Erythroblast (primary cell): ENCODE results near the gene ZNF628.
A peak's percentile ranks its signal among the peaks of the same experiment; 100 is the strongest.

ENCODE experiments used
- DNase-seq, 2 experiments: peaks; one replicate each; lab custom pipeline; 2025; lab: John Stamatoyannopoulos, UW
- GATA1 ChIP-seq: IDR thresholded peaks from 2 replicates; pipeline ENCODE4 v1.6.1; 2011; ENCODE audit warnings: low read depth, mild to moderate bottlenecking, control low read depth, low read length, moderate library complexity
- POLR2A ChIP-seq: IDR thresholded peaks from 2 replicates; pipeline ENCODE4 v1.6.1; 2011; ENCODE audit warnings: mild to moderate bottlenecking, low read length

The ZNF628 gene

DNA sequence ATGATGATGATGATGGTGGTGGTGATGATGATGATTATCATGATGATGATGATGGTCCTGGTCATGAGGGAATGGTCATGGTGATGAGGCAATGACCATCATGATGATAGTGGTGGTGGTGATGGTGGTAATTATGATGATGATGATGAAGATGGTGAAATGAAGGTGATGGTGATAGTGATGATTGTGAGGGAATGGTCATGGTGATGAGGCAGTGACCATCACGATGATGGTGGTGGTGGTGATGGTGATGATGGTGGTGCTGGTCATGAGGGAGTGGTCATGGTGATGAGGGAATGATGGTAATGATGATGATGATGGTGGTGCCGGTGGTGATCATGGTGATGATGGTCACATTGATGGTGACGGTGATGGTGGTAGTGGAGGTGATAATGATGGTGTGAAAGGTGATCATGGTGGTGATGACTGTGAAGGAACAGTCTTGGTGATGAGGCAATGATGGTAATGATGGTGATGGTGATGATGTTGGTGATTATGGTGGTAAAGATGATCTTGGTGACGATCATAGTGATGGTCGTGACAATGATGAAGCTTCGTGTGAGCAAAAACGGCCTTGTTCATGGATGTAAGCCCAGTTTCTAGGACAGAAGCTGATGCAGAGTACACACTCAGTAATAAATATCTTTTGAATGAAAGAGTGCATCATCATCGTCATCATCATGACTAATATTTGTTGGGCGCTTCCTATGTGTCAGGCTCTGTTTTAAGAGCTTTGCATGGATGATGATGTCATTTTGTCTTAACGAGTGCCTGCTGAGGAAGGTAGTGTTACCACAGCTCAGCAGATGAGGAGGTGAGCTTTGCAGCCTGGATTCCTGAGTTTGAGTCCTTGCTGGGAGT lies 43.3 kb downstream of the ZNF628 start:
- TF ChIP-seq GATA1, result no peak
- TF ChIP-seq POLR2A, result no peak
- peak in 1 of 2 experiments; percentile 60 for DNase-seq

DNA sequence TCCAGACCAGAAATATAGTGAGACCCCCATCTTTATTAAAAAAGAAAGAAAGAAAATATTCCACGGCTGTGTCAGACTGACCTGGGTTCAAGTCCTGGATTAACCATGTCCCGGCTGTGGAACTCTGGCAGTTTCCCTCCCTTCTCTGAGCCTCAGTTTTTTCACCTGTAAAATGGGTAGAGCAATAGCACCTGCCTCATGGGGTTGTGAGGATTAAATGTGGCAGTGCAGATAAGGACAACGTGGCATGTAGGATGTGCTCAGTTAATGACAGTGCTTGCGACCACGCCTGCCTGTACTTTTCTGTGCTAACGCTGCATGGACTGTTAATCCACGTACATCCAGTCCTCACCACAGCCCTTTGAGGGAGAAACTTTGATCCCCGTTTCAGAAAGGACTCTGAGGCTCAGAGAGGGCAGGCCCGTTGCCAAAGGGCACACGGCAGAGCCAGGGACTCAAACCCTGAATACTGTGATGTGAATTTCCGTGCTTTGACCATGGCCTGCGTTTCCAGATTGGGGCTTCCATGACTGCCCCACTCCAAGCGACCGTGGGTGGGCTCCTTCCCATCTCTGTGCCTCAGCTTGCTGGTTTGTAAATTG lies 44.4 kb downstream of the ZNF628 start:
- TF ChIP-seq GATA1, result no peak
- no peak for TF ChIP-seq POLR2A
- peak in 1 of 2 experiments; percentile 31 for DNase-seq

DNA sequence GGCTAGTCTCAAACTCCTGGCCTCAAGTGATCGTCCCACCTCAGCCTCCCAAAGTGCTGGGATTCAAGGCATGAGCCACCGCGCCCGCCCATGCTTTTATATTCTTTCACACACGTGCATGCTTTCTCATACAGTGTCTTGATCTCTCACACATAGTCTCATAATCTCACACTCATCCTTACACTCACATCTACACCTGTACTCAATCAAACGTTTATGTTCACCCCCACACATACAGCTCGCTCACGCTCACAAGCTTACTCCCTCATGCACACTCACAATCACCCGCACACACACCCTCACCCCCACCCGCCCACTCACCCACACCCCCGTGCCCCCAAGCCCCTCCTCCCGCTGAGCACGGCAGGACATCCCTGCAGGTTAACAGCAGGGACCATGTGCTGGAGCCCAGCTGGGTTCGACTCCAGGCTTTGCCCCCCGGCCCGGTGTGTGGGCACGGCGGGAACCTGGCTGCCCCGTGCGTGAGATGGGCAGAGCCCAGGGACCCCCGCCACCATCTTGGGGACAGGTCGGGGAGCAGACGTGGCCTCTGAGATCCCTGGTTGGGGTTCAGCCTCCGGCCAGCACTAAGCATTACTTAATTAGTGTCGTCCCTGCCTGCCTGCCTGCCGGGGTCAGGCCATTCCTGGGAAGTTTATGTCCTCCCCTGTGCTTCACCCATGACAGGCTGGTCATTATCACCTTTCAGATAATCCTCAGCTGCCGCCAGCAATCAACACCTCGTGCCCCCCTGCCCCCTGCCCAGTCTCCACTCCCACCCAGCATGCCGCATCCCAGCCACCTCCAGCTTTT lies 49.1 kb downstream of the ZNF628 start:
- DNase-seq, result no peak
- TF ChIP-seq GATA1 (no peak), POLR2A (no peak)

DNA sequence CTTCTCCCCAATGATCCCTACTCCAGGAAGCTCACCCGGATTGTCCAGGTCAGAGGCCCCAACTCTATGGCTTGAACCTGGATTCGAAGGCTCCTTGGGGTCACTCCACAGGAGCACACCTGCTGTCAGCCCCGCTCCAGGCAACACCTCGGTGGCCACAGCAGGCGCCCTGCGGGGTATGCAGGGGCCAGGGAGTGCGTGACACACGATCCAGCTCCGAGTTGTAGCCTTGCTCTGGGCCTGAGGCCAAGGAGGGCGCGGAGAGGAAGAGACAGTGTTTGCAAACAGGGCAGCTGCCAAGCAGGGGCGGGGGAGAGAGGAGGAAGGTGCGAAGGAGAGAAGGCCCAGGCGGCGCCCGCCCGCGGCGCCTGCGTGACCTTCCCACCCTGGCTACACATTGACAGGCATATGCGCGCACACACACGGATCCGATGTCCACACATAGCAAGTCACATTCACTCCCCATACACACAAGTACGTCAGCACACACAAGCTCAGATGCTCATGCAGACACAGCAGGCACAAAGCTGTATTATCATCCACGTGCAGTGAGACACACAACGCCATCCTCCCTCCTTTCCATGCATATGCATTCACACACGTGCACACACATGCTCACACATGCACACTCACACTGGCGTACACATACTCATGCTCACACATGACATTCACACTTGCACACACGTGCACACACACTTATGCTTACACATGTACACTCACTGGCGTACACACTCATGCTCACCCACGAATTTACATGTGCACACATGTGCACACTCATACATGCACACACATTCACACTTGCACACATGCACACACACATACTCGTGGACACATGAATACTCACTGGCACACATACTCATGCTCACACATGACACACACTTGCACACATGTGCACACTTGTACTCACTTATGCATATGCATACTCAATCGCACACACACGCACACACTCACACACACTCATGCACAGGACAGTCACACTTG lies 50.1 kb downstream of the ZNF628 start:
- peak in 1 of 2 experiments; percentile 58 for DNase-seq
- TF ChIP-seq POLR2A (no peak), GATA1 (no peak)

DNA sequence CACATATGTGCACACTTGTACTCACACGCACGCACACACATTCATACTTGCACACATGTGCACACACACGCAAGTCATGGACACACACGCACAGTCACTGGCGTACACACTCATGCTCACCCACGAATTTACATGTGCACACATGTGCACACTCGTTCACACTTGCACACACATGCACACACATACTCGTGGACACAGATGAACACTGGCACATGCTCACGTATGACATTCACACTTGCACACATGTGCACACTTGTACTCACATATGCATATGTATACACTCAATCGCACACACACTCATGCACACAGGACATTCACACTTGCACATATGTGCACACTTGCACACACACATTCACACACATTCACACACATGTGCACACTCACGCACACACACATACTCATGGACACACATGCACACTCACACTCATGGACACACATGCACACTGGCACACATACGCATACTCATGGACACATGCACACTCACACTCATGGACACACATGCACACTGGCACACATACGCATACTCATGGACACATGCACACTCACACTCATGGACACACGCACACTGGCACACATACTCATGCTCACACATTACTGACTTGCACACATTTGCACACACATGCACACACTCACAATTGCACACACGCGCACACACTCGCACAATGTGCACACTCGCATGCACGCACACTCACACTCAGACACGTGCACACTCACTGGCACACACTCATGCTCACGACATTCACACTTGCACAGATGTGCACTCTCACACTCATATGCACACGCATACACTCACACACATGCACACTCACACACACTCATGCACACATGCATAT lies 51.0 kb downstream of the ZNF628 start:
- DNase-seq, result no peak
- TF ChIP-seq POLR2A, result no peak
- no peak for TF ChIP-seq GATA1

DNA sequence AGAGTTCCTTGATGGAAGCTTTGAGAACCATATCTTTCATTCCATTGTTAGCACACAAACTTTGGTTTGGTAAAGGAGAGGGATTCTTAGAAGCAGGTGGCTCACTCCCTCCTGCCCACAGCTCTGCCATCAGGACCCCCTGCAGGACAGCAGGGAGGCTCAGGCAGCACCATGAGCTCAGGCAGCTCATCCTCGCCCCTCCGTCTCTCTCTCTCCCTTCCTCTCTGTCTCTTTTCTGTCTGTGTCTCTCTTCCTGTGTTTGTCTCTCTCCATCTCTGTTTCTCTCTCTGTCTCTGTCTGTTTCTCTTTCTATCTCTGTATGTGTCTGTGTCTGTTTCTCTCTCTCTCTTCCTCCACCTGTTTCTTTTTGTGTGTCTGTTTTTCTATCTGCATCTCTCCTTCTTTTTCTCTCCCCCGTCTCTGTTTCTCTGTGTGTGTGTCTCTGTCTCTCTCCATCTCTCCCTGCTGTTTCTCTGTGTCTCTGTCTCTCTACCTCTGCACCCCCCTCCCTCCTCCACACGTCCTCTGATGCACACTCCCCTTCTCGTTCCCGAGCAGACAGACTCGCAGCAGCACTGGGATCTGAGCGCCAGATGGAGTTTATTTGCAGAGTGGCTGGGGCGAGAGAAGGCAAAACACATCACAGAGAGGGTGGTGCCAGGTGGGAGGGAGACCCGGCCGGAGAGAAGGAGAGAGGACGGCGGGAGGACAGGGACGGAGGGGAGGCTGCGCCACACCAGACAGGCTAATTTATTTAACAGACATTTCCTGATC lies 51.8 kb downstream of the ZNF628 start:
- TF ChIP-seq GATA1 (no peak), POLR2A (no peak)
- DNase-seq, result no peak

DNA sequence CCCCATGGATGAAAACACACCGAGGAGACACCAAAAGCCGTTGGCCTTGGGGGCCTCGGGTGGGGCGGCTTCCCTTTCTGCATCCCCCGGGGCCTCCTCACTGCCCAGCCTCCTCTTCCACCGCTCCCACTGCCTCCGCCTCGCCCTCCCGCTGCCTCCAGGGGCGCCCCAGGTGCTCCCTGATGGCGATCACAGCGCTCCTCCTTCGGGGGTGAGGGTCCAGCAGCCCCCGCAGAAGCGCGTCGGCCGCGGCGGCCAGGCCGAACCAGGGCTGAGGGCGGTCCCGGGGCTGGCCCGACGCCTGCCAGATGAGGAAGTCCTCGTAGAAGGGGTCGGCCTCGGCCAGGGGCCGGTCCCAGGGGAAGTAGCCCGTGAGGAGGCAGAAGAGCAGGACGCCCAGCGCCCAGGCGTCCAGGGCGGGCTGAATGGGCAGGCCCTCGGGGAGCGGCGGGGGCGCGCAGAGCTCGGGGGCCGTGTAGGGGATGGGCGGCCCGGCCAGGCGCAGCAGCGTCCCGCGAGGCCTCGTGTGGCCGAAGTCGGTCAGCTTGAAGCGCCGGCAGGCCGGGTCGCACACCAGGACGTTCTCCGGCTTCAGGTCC lies 53.3 kb downstream of the ZNF628 start:
- no peak for DNase-seq

DNA sequence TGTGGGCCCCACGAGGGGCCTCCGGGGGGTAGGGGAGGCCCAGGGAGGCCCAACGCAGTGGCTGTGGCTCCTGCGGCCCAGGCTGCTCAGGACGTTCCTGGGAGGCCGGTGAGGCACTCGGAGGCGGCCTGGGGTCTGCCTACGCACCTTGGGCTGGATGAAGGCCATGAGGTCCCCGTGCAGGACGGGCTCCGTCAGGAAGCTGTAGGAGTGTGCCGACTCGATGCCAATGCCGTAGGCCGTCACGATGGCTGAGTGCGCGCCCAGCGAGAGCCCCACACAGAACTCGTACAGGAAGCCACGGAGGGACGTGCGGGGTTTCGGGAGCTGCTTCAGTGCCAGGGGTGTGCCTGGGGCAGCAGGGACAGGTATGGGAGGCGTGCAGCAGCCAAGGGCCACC lies 54.6 kb downstream of the ZNF628 start:
- no peak for DNase-seq
- TF ChIP-seq POLR2A (no peak), GATA1 (no peak)

More for the DNA sequence above, 53.3 kb downstream of the ZNF628 start:
- no peak for TF ChIP-seq POLR2A
- TF ChIP-seq GATA1, result no peak
